Ishikawa (cell line): ENCODE measurements around the gene GAA.

Experiments used
- CEBPB ChIP-seq: IDR thresholded peaks from 2 replicates; pipeline ENCODE4 v1.6.1; 2012
- CREB1 ChIP-seq: IDR thresholded peaks from 2 replicates; pipeline ENCODE4 v1.6.1; 2012; ENCODE audit warnings: low read depth
- EGR1 ChIP-seq: IDR thresholded peaks from 2 replicates; pipeline ENCODE4 v1.6.1; 2012
- EP300 ChIP-seq: IDR thresholded peaks from 2 replicates; pipeline ENCODE4 v1.6.1; 2012; ENCODE audit warnings: borderline replicate concordance
- FOXM1 ChIP-seq: IDR thresholded peaks from 2 replicates; pipeline ENCODE4 v1.6.1; 2012; ENCODE audit warnings: low read depth, borderline replicate concordance
- MAX ChIP-seq: IDR thresholded peaks from 2 replicates; pipeline ENCODE4 v1.6.1; 2012
- NFIC ChIP-seq: IDR thresholded peaks from 2 replicates; pipeline ENCODE4 v1.6.1; 2012
- RAD21 ChIP-seq: IDR thresholded peaks from 2 replicates; pipeline ENCODE4 v1.6.1; 2012; ENCODE audit warnings: low read depth
- REST ChIP-seq: IDR thresholded peaks from 2 replicates; pipeline ENCODE4 v1.6.1; 2012; ENCODE audit warnings: low read depth, mild to moderate bottlenecking
- TAF1 ChIP-seq: IDR thresholded peaks from 2 replicates; pipeline ENCODE4 v1.6.1; 2012; ENCODE audit warnings: low read depth, mild to moderate bottlenecking
- TCF12 ChIP-seq: IDR thresholded peaks from 2 replicates; pipeline ENCODE4 v1.6.1; 2012; ENCODE audit warnings: low read depth
- TEAD4 ChIP-seq: IDR thresholded peaks from 2 replicates; pipeline ENCODE4 v1.6.1; 2012
- USF1 ChIP-seq: IDR thresholded peaks from 2 replicates; pipeline ENCODE4 v1.6.1; 2012
- YY1 ChIP-seq: IDR thresholded peaks from 2 replicates; pipeline ENCODE4 v1.6.1; 2012; ENCODE audit warnings: low read depth
- ZBTB7A ChIP-seq: IDR thresholded peaks from 2 replicates; pipeline ENCODE4 v1.6.1; 2012; ENCODE audit warnings: low read depth

Gene GAA

GRCh38 chr17:80112471-80113032 lies 11.2 kb downstream of the GAA start:
- TF ChIP-seq REST (no peak), USF1 (no peak), CEBPB (no peak), NFIC (no peak), EGR1 (no peak), YY1 (no peak), MAX (no peak), TEAD4 (no peak), FOXM1 (no peak), RAD21 (no peak), ZBTB7A (no peak), CREB1 (no peak), TCF12 (no peak)

- no peak for TF ChIP-seq ZBTB7A
- TF ChIP-seq TAF1, result no peak
- no peak for TF ChIP-seq TEAD4
- no peak for TF ChIP-seq CEBPB
- TF ChIP-seq USF1, result no peak
- TF ChIP-seq FOXM1, result no peak
- no peak for TF ChIP-seq NFIC
These were observed 11.7 kb downstream of the GAA start for GRCh38 chr17:80113033-80113484.

- TF ChIP-seq TCF12, result no peak
- no peak for TF ChIP-seq TEAD4
- no peak for TF ChIP-seq RAD21
- TF ChIP-seq TAF1, result no peak
- TF ChIP-seq YY1, result no peak
- no peak for TF ChIP-seq FOXM1
- TF ChIP-seq ZBTB7A, result no peak
- no peak for TF ChIP-seq REST
- no peak for TF ChIP-seq CEBPB
- no peak for TF ChIP-seq USF1
- no peak for TF ChIP-seq NFIC
- no peak for TF ChIP-seq EGR1
- TF ChIP-seq CREB1, result no peak
- TF ChIP-seq EP300, result no peak
- no peak for TF ChIP-seq MAX
These were observed 13.4 kb downstream of the GAA start for GRCh38 chr17:80114758-80115157.

GRCh38 chr17:80115159-80115558 lies 13.8 kb downstream of the GAA start:
- TF ChIP-seq TCF12, result no peak
- no peak for TF ChIP-seq MAX
- TF ChIP-seq REST, result no peak
- no peak for TF ChIP-seq NFIC
- no peak for TF ChIP-seq EP300
- TF ChIP-seq TEAD4, result no peak
- no peak for TF ChIP-seq FOXM1
- TF ChIP-seq CREB1, result no peak
- TF ChIP-seq ZBTB7A, result no peak
